Activated naive CD4-positive, alpha-beta T cell treated with anti-CD3 and anti-CD28 coated beads for 36 hours (primary cell): Measurements from ENCODE around the gene LSM7. TPM values are rescaled to one million over a fixed set of nuclear protein-coding genes. Genes with fewer than 3 reads are reported as not detected.

Experiments
- CTCF ChIA-PET: fragments of 350-600 bp; sonication (Branson Sonifier 250); formaldehyde crosslinking; loops from one replicate; lab custom pipeline; 2021; ENCODE audit warnings: antibody characterized with exemption; lab: Charles Lee
- DNase-seq: peaks from one replicate; pipeline ENCODE4 v3.0.0-alpha.2; 2020
- H3K27ac Mint-ChIP-seq: one replicate; pipeline ENCODE4 v1.8.0; 2021; ENCODE audit warnings: mild to moderate bottlenecking, mixed read lengths
- H3K27me3 Mint-ChIP-seq: one replicate; pipeline ENCODE4 v1.8.0; 2021; ENCODE audit warnings: low read depth, mixed read lengths
- H3K36me3 Mint-ChIP-seq: one replicate; pipeline ENCODE4 v1.8.0; 2021; ENCODE audit warnings: low read depth, mixed read lengths
- H3K4me1 Mint-ChIP-seq: one replicate; pipeline ENCODE4 v1.8.0; 2021; ENCODE audit warnings: low read depth, mixed read lengths
- H3K4me3 Mint-ChIP-seq: one replicate; pipeline ENCODE4 v1.8.0; 2021; ENCODE audit warnings: mild to moderate bottlenecking, moderate library complexity, mixed read lengths
- H3K9me3 Mint-ChIP-seq: one replicate; pipeline ENCODE4 v1.8.0; 2021; ENCODE audit warnings: mixed read lengths
- intact Hi-C: fragments of 100-400 bp; cut with micrococcal nuclease; formaldehyde crosslinking; loops from one replicate; pipeline ENCODE4 v1.15.1; 2023
- total RNA-seq, 2 experiments: library from RNA; stranded (reverse); gene quantifications; one replicate each; pipeline ENCODE4 v1.2.3, GENCODE V29; 2021

The LSM7 gene
- total RNA-seq, 2 experiments from 2014 or later = 162 to 164 TPM

GRCh38 chr19:2309734-2310362 lies 18.5 kb downstream of the LSM7 start:
- Mint-ChIP-seq H3K27ac (no peak overlapping the region), H3K9me3 (peaks cover 2% of the 10 kb centered on the region), H3K4me3 (no peak overlapping the region), H3K27me3 (peaks cover 63% of the 10 kb centered on the region), H3K36me3 (no peaks in the 10 kb centered on the region), H3K4me1 (peaks cover 5% of the 10 kb centered on the region)
- DNase-seq = no peak
- intact Hi-C loops = no loop called here
- CTCF ChIA-PET = no interaction called here

GRCh38 chr19:2308114-2308556 lies 20.3 kb downstream of the LSM7 start, which contains the start of gene LINGO3:
Gene LINGO3 (minus strand): TSS chr19:2308154. CDS start chr19:2291776, 16,378 bp downstream.
- intact Hi-C loops = no loop called here
- CTCF ChIA-PET = interaction anchor here (0.6 kb wide), 1 partner anchor 83 kb away, joined by 3 read pairs; no protein-coding TSS in a partner anchor
- DNase-seq = no peak
- H3K4me3 Mint-ChIP-seq = no peak within 1 kb of the TSS
- H3K27ac Mint-ChIP-seq = no peak within 1 kb of the TSS
- H3K27me3 Mint-ChIP-seq = peaks cover 64% of the 10 kb centered on the region
- no peaks in the 10 kb centered on the region for H3K36me3 Mint-ChIP-seq
- no peaks in the 10 kb centered on the region for H3K9me3 Mint-ChIP-seq
- H3K4me1 Mint-ChIP-seq = peaks cover 9% of the 10 kb centered on the region

GRCh38 chr19:2307518-2308012 lies 20.8 kb downstream of the LSM7 start:
- Mint-ChIP-seq H3K27me3 (peaks cover 65% of the 10 kb centered on the region), H3K36me3 (no peaks in the 10 kb centered on the region), H3K9me3 (no peaks in the 10 kb centered on the region), H3K27ac (no peak overlapping the region), H3K4me1 (peaks cover 14% of the 10 kb centered on the region), H3K4me3 (no peak overlapping the region)
- CTCF ChIA-PET = no interaction called here
- DNase-seq = no peak
- intact Hi-C loops = no loop called here

GRCh38 chr19:2306971-2307370 lies 21.4 kb downstream of the LSM7 start:
- intact Hi-C loops = no loop called here
- no peak for DNase-seq
- H3K4me1 Mint-ChIP-seq = peaks cover 16% of the 10 kb centered on the region
- CTCF ChIA-PET = no interaction called here
- no peaks in the 10 kb centered on the region for H3K9me3 Mint-ChIP-seq
- no peaks in the 10 kb centered on the region for H3K36me3 Mint-ChIP-seq
- H3K4me3 Mint-ChIP-seq = no peak overlapping the region
- peaks cover 60% of the 10 kb centered on the region for H3K27me3 Mint-ChIP-seq
- H3K27ac Mint-ChIP-seq = no peak overlapping the region

GRCh38 chr19:2306281-2306806 lies 22.0 kb downstream of the LSM7 start:
- no peak overlapping the region for H3K27ac Mint-ChIP-seq
- DNase-seq = no peak
- intact Hi-C loops = no loop called here
- no peaks in the 10 kb centered on the region for H3K36me3 Mint-ChIP-seq
- no peak overlapping the region for H3K4me3 Mint-ChIP-seq
- H3K4me1 Mint-ChIP-seq = peaks cover 16% of the 10 kb centered on the region
- no peaks in the 10 kb centered on the region for H3K9me3 Mint-ChIP-seq
- CTCF ChIA-PET = interaction anchor here (1.0 kb wide), 1 partner anchor 86 kb away, joined by 4 read pairs; no protein-coding TSS in a partner anchor
- peaks cover 61% of the 10 kb centered on the region for H3K27me3 Mint-ChIP-seq

GRCh38 chr19:2305452-2306280 lies 22.7 kb downstream of the LSM7 start:
- CTCF ChIA-PET = interaction anchor here (1.0 to 1.2 kb wide), 2 partner anchors 44 to 86 kb away, joined by 4 read pairs; no protein-coding TSS in a partner anchor
- H3K4me1 Mint-ChIP-seq = peaks cover 16% of the 10 kb centered on the region
- no peak overlapping the region for H3K4me3 Mint-ChIP-seq
- no peak for DNase-seq
- H3K9me3 Mint-ChIP-seq = no peaks in the 10 kb centered on the region
- no peak overlapping the region for H3K27ac Mint-ChIP-seq
- intact Hi-C loops = no loop called here
- H3K36me3 Mint-ChIP-seq = no peaks in the 10 kb centered on the region
- peaks cover 62% of the 10 kb centered on the region for H3K27me3 Mint-ChIP-seq

GRCh38 chr19:2303211-2303798 lies 25.1 kb downstream of the LSM7 start:
- H3K4me3 Mint-ChIP-seq = peak overlapping the region; percentile 19
- CTCF ChIA-PET = no interaction called here
- intact Hi-C loops = no loop called here
- H3K9me3 Mint-ChIP-seq = no peaks in the 10 kb centered on the region
- no peak overlapping the region for H3K27ac Mint-ChIP-seq
- H3K4me1 Mint-ChIP-seq = peaks cover 13% of the 10 kb centered on the region
- DNase-seq = no peak
- H3K27me3 Mint-ChIP-seq = peaks cover 41% of the 10 kb centered on the region
- no peaks in the 10 kb centered on the region for H3K36me3 Mint-ChIP-seq

- peaks cover 13% of the 10 kb centered on the region for H3K4me1 Mint-ChIP-seq
- intact Hi-C loops = no loop called here
- H3K27ac Mint-ChIP-seq = no peak overlapping the region
- peaks cover 39% of the 10 kb centered on the region for H3K27me3 Mint-ChIP-seq
- H3K36me3 Mint-ChIP-seq = no peaks in the 10 kb centered on the region
- peak overlapping the region; percentile 19 for H3K4me3 Mint-ChIP-seq
- CTCF ChIA-PET = interaction anchor here (0.7 to 1.5 kb wide), 2 partner anchors 19 to 22 kb away, joined by 3 to 4 read pairs; no protein-coding TSS in a partner anchor
- DNase-seq = no peak
- no peaks in the 10 kb centered on the region for H3K9me3 Mint-ChIP-seq
Observed at GRCh38 chr19:2302319-2303210, 25.8 kb downstream of the LSM7 start.

- Mint-ChIP-seq H3K27me3 (peaks cover 23% of the 10 kb centered on the region), H3K4me3 (no peak overlapping the region), H3K27ac (no peak overlapping the region), H3K36me3 (no peaks in the 10 kb centered on the region), H3K4me1 (peaks cover 11% of the 10 kb centered on the region), H3K9me3 (no peaks in the 10 kb centered on the region)
- CTCF ChIA-PET = no interaction called here
- intact Hi-C loops = no loop called here
- DNase-seq = no peak
Observed at GRCh38 chr19:2300533-2300932, 27.9 kb downstream of the LSM7 start.

- CTCF ChIA-PET = no interaction called here
- intact Hi-C loops = no loop called here
- no peaks in the 10 kb centered on the region for H3K9me3 Mint-ChIP-seq
Observed at GRCh38 chr19:2296141-2296540, 32.2 kb downstream of the LSM7 start.

GRCh38 chr19:2294687-2295335 lies 33.6 kb downstream of the LSM7 start:
- H3K27me3 Mint-ChIP-seq = peaks cover 2% of the 10 kb centered on the region
- H3K36me3 Mint-ChIP-seq = peaks cover 2% of the 10 kb centered on the region
- CTCF ChIA-PET = no interaction called here
- H3K4me1 Mint-ChIP-seq = peaks cover 12% of the 10 kb centered on the region
- no peaks in the 10 kb centered on the region for H3K9me3 Mint-ChIP-seq
- intact Hi-C loops = no loop called here
- H3K4me3 Mint-ChIP-seq = no peak overlapping the region
- no peak for DNase-seq
- no peak overlapping the region for H3K27ac Mint-ChIP-seq

More at GRCh38 chr19:2296141-2296540, 32.2 kb downstream of the LSM7 start:
- no peak for DNase-seq
- H3K4me1 Mint-ChIP-seq = peaks cover 5% of the 10 kb centered on the region
- H3K36me3 Mint-ChIP-seq = peaks cover 1% of the 10 kb centered on the region
- no peak overlapping the region for H3K27ac Mint-ChIP-seq
- H3K4me3 Mint-ChIP-seq = no peak overlapping the region
- no peaks in the 10 kb centered on the region for H3K27me3 Mint-ChIP-seq
